Neural progenitor cell (in vitro differentiated cells): Measurements from ENCODE around the gene INPP5E.

Experiments used
- EZH2 ChIP-seq: fragments of 200-600 bp; sonication (generic); IDR thresholded peaks from 2 replicates; pipeline ENCODE4 v1.6.1; 2017; ENCODE audit warnings: antibody characterized with exemption, mild to moderate bottlenecking, moderate library complexity
- EZH2phosphoT487 ChIP-seq: fragments of 200-600 bp; sonication (generic); IDR thresholded peaks from 2 replicates; pipeline ENCODE4 v1.6.1; 2017; ENCODE audit warnings: antibody characterized with exemption
- TF ChIP-seq, protein P1 (sequence below): fragments of 200-600 bp; sonication (generic); IDR thresholded peaks from 2 replicates; pipeline ENCODE4 v1.5.1; 2017; ENCODE audit warnings: antibody characterized with exemption, mild to moderate bottlenecking

DNA sequence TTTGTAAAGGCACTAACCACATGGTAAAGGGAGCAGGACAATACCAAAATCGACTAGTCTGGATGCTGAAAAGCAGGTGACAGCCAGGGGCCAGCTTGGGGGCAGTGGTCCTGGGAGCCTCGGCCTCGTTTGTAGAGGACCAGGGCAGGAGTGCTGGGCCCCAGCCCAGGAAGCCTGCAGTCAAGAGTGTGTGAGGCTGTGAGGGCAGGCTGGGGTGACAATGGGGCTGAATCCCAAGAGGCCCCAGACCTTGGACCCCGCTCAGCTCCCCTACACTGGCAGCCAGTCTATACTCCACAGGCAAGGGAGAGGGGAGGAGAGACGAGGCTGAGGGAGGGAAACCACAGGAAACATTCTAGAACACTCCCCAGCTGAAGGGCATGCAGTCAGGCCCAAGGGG is 2.6 kb upstream of the INPP5E start:
- TF ChIP-seq, protein P1, sequence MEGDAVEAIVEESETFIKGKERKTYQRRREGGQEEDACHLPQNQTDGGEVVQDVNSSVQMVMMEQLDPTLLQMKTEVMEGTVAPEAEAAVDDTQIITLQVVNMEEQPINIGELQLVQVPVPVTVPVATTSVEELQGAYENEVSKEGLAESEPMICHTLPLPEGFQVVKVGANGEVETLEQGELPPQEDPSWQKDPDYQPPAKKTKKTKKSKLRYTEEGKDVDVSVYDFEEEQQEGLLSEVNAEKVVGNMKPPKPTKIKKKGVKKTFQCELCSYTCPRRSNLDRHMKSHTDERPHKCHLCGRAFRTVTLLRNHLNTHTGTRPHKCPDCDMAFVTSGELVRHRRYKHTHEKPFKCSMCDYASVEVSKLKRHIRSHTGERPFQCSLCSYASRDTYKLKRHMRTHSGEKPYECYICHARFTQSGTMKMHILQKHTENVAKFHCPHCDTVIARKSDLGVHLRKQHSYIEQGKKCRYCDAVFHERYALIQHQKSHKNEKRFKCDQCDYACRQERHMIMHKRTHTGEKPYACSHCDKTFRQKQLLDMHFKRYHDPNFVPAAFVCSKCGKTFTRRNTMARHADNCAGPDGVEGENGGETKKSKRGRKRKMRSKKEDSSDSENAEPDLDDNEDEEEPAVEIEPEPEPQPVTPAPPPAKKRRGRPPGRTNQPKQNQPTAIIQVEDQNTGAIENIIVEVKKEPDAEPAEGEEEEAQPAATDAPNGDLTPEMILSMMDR, result no peak
- TF ChIP-seq EZH2 (no peak), EZH2phosphoT487 (no peak)
